Fibroblast of skin of abdomen (primary cell): Measurements from ENCODE around the gene VANGL2.

Source experiments
- DNase-seq: peaks from one replicate; pipeline ENCODE4 v3.0.0-alpha.2; 2013

VANGL2 gene

GRCh38 chr1:160428655-160429054, 28.3 kb downstream of the VANGL2 start:
- DNase-seq = peak; percentile 54

DNA sequence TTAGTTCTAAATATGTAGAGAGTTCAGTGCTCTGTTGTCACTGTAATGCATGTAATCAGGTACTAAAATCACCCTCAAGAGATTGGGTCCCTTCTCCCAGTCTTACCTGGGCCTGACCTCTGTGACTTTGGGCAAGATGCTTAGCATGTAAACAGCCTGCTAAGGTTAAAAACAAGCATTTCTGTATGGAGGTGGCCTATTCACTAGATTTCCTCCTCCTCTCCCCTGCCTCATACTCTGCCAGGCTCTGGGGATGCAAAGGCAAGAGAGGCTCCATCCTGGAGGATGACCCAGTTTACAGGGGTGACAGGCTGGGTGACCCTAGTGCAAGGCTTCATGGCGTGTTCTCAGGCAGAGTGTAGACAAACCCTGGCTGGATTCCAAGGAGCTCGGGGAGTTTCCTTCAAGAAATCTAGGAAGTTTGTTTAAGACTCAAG, 28.8 kb downstream of the VANGL2 start:
- DNase-seq = no peak

GRCh38 chr1:160429702-160430535, 29.6 kb downstream of the VANGL2 start:
- no peak for DNase-seq

DNA sequence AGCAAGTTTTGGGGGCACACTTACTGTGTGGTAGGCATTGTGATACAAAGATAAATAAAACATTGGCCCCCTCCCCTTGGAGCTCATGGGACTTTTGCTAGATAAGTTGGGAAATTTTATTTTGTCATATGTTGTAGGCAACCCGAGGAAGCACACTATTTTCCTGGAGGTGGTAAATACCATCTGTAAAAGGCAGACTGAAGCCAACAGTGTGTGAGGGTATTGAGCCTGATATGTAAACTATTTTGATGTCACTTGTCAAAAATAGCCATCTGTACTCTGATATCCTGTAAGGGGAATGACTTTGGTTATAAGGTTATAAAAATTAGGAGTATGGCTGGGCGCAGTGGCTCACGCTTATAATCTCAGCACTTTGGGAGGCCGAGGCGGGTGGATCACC, 30.6 kb downstream of the VANGL2 start:
- no peak for DNase-seq

- no peak for DNase-seq
These were observed 31.2 kb downstream of the VANGL2 start for GRCh38 chr1:160431571-160431970.

- DNase-seq = no peak
These were observed 32.0 kb downstream of the VANGL2 start for GRCh38 chr1:160432371-160432786.

- DNase-seq = no peak
These were observed 36.6 kb downstream of the VANGL2 start for GRCh38 chr1:160436966-160437365.

DNA sequence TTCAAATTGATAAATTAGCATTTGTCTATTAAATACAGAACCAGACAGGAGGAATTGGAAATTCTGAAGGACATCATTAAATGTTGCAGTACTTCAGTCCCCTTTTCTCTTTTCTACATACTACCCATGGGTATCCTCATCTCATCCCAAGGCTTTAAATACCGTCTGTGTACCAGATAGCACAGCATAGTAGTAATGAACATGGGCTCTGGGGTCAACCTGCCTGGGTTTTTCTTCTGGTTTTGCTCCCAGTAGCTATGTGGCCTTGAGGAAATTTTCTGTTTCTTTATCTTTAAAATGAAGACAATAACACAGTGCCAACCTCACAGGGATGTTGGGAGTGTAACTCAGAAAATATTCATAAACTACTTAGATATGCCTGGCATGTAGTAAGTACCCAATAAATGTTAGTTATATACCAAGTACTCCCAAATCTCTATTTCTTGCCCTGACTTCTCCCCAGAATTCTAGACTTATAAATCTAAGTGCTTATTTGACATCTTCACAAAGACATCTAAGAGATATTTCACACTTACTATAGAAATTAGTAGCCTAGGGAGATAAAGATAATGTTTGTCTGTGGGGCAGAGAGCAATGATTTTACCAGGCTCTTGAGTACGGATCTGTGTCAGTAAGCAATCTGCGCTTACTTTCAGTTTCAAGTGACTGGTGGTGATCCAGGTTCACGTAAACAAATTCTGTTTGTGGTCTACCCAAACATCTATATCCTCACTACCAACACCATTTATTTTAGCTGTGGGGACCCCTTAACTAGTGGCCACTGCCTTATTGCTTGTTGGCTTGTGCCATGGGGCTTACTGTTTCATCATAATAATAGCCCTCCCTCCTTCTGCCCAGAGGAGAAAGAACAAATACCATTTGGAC, 37.3 kb downstream of the VANGL2 start:
- no peak for DNase-seq

DNA sequence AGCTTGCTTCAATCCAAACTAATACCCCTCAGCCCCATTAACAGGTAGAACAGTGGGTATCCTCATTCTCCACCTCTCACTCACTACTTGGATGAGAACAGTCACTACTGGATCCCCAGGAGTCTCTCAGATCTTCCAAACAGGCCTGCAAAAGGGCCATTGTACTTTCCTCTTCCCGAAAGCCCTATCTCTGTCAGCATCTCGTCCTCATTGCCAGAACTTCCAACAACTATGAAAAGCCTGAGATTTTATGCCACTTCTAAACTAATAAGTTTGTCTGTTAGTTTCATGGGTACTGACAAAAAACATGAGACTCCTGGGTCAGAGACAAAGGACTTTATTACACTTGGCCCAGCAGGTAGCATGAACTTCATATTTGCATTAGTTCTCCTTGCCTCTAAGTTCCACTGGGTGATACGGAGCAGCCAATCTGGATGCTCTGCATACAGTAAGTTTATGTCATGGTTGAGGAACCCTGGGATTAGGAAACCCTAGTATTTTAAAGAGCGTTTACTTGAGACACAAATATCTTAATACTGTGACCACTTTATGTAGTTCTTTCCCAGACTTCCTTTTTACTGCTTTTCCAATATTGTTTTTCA, 38.1 kb downstream of the VANGL2 start:
- no peak for DNase-seq

DNA sequence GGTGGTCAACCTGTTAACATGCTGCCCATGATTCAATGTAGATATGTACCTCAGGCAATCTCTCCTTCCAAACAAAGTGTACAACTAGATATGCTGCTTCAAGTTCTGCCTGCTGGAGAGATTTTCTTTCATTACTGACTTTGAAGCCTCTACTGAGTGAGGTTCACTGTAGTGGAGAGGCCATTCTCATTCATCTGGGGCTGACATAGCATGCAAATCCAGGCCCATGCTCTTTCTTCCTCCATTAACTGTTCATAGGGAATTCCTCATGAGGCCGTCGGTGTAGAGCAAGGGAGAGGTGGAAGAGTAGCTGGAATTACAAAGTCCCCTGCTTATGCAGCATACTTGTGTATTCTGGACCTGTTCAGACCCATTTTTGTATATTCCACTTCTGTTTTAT, 38.6 kb downstream of the VANGL2 start:
- no peak for DNase-seq

DNA sequence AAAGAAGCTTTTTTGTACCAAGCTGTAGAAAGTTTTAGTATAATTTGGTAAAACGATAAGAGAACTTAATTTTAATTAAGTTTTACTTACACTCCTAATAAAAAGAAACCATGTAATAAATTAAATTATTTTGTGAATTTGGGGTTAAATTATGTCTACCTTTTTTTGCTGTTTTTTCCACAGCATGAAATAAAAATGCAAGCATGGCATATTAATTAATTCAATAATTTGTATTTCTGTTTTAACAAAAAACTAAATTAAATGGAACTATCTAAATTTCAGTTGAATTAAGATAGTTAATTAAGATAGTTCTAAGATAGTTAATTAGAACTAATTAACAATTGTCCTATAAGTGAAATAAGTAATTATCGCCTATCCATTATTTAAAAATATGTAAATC, 39.4 kb downstream of the VANGL2 start:
- DNase-seq = no peak

DNA sequence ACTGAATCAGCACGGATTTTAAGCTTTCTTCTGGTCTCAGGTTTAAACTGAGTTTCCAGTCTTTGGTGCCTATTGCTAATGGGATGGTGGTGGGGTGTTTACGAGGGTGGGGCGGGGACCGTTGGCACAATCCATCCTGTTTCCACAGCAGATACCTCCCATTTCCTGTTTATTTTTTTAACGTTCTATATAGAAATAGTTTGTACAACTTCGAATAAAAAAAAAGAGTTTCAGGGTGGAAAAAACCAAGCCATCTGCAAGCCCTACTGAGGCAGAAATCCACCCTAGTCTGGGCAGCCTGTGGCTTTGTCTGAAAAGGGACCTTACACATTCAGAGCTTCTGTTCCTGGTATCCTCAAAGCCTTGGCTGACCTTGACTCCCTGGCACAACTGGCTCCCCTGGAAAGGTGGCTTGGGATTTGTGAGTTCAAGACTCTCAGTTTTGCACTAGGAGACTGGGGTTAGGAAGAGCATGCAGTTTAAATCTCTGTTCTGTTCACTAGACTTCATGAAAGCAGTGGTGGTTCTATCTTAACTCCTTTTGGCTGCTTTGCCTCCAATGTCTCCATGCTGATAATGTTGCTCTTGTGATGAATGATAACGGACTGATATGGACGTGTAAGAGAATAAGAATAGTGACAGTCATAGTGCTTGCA, 46.7 kb downstream of the VANGL2 start:
- no peak for DNase-seq

GRCh38 chr1:160449494-160449893, 49.1 kb downstream of the VANGL2 start:
- no peak for DNase-seq

GRCh38 chr1:160451119-160451858, 50.9 kb downstream of the VANGL2 start:
- DNase-seq = no peak

- no peak for DNase-seq
These were observed 51.5 kb downstream of the VANGL2 start for GRCh38 chr1:160451859-160452232.

DNA sequence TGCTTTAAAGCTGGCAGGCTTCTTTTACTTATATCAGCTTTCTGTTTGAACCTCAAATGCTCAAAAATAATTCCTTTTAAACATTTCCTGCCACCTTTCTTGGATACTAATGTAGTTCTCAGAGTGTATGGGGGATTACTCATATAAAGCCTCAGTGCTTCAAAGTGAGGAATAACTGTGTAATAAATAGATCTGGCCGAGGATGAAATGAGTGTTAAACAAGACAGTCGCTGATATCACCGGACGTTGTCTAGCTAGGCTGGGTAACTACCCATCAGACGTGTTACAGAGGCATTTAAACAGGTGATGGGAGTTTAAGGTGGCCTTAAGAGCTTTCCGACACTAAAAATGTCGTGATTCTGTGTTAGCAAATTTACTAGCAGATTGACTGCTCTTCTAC, 53.1 kb downstream of the VANGL2 start:
- DNase-seq = no peak

- no peak for DNase-seq
These were observed 54.2 kb downstream of the VANGL2 start for GRCh38 chr1:160454371-160455152.

- no peak for DNase-seq
These were observed 54.8 kb downstream of the VANGL2 start for GRCh38 chr1:160455153-160455517.

- no peak for DNase-seq
These were observed 58.7 kb downstream of the VANGL2 start for GRCh38 chr1:160459056-160459455.

DNA sequence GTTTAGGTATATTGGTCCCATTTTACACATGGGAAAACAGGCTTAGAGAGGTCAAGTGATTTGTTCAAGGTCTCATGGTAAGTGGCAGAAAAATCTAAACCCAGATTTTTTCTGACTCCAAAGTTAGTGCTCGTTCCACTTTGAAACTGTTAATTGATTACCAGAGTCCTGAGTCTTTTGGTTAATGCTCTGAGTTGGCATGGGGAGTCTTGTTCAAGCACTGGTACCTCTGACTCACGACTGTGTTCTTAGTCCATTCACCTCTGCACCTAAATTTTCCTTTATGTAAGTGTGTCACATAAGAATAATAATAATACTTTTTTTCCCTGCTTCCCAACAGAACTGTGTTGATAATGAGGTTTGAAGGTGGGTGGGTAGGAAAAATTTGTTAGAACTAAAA, 59.3 kb downstream of the VANGL2 start:
- DNase-seq = no peak

GRCh38 chr1:160460214-160460642, 59.9 kb downstream of the VANGL2 start:
- DNase-seq = no peak
